Measurements from ENCODE around the gene DDAH1. TPM values are rescaled to one million over a fixed set of nuclear protein-coding genes. Genes with fewer than 3 reads are reported as not detected.

The DDAH1 gene
- total and polyA plus RNA-seq, 2 experiments from 2014 or later, result 19.5 to 49.8 TPM

DNA sequence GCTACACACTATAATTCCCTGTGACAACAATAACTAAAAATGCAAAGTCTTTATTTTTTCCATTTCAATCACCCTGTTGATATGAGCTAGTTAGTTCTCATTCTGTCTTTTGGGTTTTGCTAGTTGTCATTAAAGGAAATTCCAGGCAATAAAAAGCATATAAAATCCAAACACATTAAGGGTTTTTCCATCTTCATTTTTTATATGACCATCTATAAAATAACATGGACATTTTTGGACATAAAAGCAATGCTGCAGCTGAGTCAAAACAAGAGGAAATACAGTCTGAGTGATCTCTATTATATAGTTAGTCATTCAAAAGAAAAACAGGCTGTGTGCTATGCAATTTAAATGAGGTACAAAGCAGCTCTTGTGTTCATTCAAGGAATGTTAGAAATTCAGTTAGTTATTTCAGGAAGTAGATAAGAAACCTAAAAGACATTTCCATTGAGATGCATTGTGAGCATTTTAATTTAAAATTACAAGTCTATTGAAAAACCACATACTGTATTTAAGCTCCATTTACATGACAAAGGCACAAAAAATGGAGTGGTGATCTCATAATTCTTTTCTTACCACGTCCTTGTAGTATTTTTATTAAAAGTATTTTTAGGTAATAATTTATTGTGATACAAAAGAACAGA is 121.2 kb downstream of the DDAH1 start:
- Histone ChIP-seq H3K4me2 (no peak overlapping the region), H3K27ac (no peak overlapping the region), H3K9me3 (ENCODE audit: low read depth) (no peaks in the 10 kb centered on the region), H3K4me3 (no peak overlapping the region), H3K9me2 (replicated peaks; ENCODE audit: insufficient read depth) (no peaks in the 10 kb centered on the region), H3K79me2 (no peaks in the 10 kb centered on the region), H4K20me1 (ENCODE audit: insufficient read depth, poor library complexity, severe bottlenecking) (no peaks in the 10 kb centered on the region), H3K27me3 (no peaks in the 10 kb centered on the region), H2AFZ (no peak overlapping the region), H3K36me3 (replicated peaks; ENCODE audit: insufficient read depth, low read depth) (no peaks in the 10 kb centered on the region), H3K4me1 (ENCODE audit: insufficient read depth) (no peaks in the 10 kb centered on the region)
- 51% methylated on average over 1 of the region's 1 CpG for WGBS (ENCODE audit: low lambda C conversion rate, missing lambda C conversion rate)
- TF ChIP-seq EZH2 (IDR thresholded peaks at IDR 0.05; ENCODE audit: borderline replicate concordance) (no peak), CTCF (IDR thresholded peaks at IDR 0.05; ENCODE audit: poor library complexity) (no peak), EZH2phosphoT487 (IDR thresholded peaks at IDR 0.05; ENCODE audit: low read depth, severe bottlenecking, unreplicated experiment) (no peak)
- DNase-seq (ENCODE audit: low spot score), result no peak

DNA sequence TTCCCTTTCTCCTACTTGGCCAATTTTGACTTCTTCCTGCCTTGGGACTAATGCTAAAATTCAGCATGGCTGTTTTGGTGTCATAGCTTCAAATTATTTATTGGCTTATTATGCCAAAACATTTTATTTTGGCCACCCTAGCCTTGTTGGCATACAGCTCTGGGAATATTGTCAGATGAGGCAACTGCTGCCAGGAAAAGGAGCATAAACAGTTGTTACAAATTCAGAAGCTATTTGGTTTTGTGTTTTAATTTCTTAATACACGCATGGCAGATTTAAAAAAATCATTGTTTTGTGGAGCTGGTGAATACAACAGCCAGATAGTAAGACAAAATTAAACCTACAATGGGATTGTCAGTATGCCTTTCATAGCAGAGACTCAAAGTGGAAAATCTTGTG is 121.7 kb downstream of the DDAH1 start:
- Histone ChIP-seq H3K27me3 (no peaks in the 10 kb centered on the region), H3K79me2 (no peaks in the 10 kb centered on the region), H3K4me2 (no peak overlapping the region), H3K4me1 (ENCODE audit: insufficient read depth) (no peaks in the 10 kb centered on the region), H3K36me3 (replicated peaks; ENCODE audit: insufficient read depth, low read depth) (no peaks in the 10 kb centered on the region), H3K27ac (no peak overlapping the region), H2AFZ (no peak overlapping the region), H3K9me2 (replicated peaks; ENCODE audit: insufficient read depth) (no peaks in the 10 kb centered on the region), H3K4me3 (no peak overlapping the region), H4K20me1 (ENCODE audit: insufficient read depth, poor library complexity, severe bottlenecking) (no peaks in the 10 kb centered on the region), H3K9me3 (ENCODE audit: low read depth) (no peaks in the 10 kb centered on the region)
- 92% methylated on average over 1 of the region's 1 CpG for WGBS (ENCODE audit: low lambda C conversion rate, missing lambda C conversion rate)
- TF ChIP-seq EZH2phosphoT487 (IDR thresholded peaks at IDR 0.05; ENCODE audit: low read depth, severe bottlenecking, unreplicated experiment) (no peak), CTCF (IDR thresholded peaks at IDR 0.05; ENCODE audit: poor library complexity) (no peak), EZH2 (IDR thresholded peaks at IDR 0.05; ENCODE audit: borderline replicate concordance) (no peak)
- no peak for DNase-seq (ENCODE audit: low spot score)

GRCh38 chr1:85342207-85342606 is 122.8 kb downstream of the DDAH1 start:
- Histone ChIP-seq H2AFZ (no peak overlapping the region), H3K9me2 (replicated peaks; ENCODE audit: insufficient read depth) (no peaks in the 10 kb centered on the region), H3K27ac (no peak overlapping the region), H3K4me2 (no peak overlapping the region), H3K79me2 (no peaks in the 10 kb centered on the region), H3K4me3 (no peak overlapping the region), H3K9me3 (ENCODE audit: low read depth) (no peaks in the 10 kb centered on the region), H4K20me1 (ENCODE audit: insufficient read depth, poor library complexity, severe bottlenecking) (no peaks in the 10 kb centered on the region), H3K27me3 (no peaks in the 10 kb centered on the region), H3K4me1 (ENCODE audit: insufficient read depth) (no peaks in the 10 kb centered on the region), H3K36me3 (replicated peaks; ENCODE audit: insufficient read depth, low read depth) (no peaks in the 10 kb centered on the region)
- TF ChIP-seq EZH2phosphoT487 (IDR thresholded peaks at IDR 0.05; ENCODE audit: low read depth, severe bottlenecking, unreplicated experiment), result no peak
- TF ChIP-seq CTCF (IDR thresholded peaks at IDR 0.05; ENCODE audit: poor library complexity), result no peak
- TF ChIP-seq EZH2 (IDR thresholded peaks at IDR 0.05; ENCODE audit: borderline replicate concordance), result no peak
- no peak for DNase-seq (ENCODE audit: low spot score)
